ENCODE data around the gene CNNM4.

The CNNM4 gene

GRCh38 chr2:96828436-96828835 is 67.7 kb downstream of the CNNM4 start:
- peaks cover 36% of the 10 kb centered on the region for H3K4me1 Mint-ChIP-seq
- peaks cover 2% of the 10 kb centered on the region for H3K27me3 Mint-ChIP-seq (ENCODE audit: low read depth, poor library complexity)
- peak overlapping the region; percentile 8 for H3K27ac Mint-ChIP-seq
- H3K36me3 Mint-ChIP-seq (ENCODE audit: low read depth) = peaks cover 59% of the 10 kb centered on the region
- H3K4me3 Mint-ChIP-seq = no peak overlapping the region
- no peak for DNase-seq
- TF ChIP-seq CTCF (IDR thresholded peaks at IDR 0.05) = no peak
- no peaks in the 10 kb centered on the region for H3K9me3 Mint-ChIP-seq

GRCh38 chr2:96828874-96829273 is 68.2 kb downstream of the CNNM4 start:
- no peak overlapping the region for H3K4me3 Mint-ChIP-seq
- no peak overlapping the region for H3K27ac Mint-ChIP-seq
- no peak for TF ChIP-seq CTCF (IDR thresholded peaks at IDR 0.05)
- DNase-seq = no peak
- peaks cover 2% of the 10 kb centered on the region for H3K27me3 Mint-ChIP-seq (ENCODE audit: low read depth, poor library complexity)
- H3K4me1 Mint-ChIP-seq = peaks cover 35% of the 10 kb centered on the region
- no peaks in the 10 kb centered on the region for H3K9me3 Mint-ChIP-seq
- H3K36me3 Mint-ChIP-seq (ENCODE audit: low read depth) = peaks cover 61% of the 10 kb centered on the region

GRCh38 chr2:96830044-96830562 is 69.4 kb downstream of the CNNM4 start:
- Mint-ChIP-seq H3K4me3 (no peak overlapping the region), H3K27ac (peak overlapping the region; percentile 32), H3K4me1 (peaks cover 30% of the 10 kb centered on the region), H3K9me3 (no peaks in the 10 kb centered on the region), H3K36me3 (ENCODE audit: low read depth) (peaks cover 59% of the 10 kb centered on the region), H3K27me3 (ENCODE audit: low read depth, poor library complexity) (peaks cover 2% of the 10 kb centered on the region)
- no peak for TF ChIP-seq CTCF (IDR thresholded peaks at IDR 0.05)
- DNase-seq = no peak

GRCh38 chr2:96831679-96832078 is 71.0 kb downstream of the CNNM4 start:
- no peak for TF ChIP-seq CTCF (IDR thresholded peaks at IDR 0.05)
- Mint-ChIP-seq H3K4me3 (no peak overlapping the region), H3K27ac (peak overlapping the region; percentile 85), H3K27me3 (ENCODE audit: low read depth, poor library complexity) (peaks cover 2% of the 10 kb centered on the region), H3K9me3 (no peaks in the 10 kb centered on the region), H3K36me3 (ENCODE audit: low read depth) (peaks cover 61% of the 10 kb centered on the region), H3K4me1 (peaks cover 30% of the 10 kb centered on the region)
- peak; percentile 46 for DNase-seq

- Mint-ChIP-seq H3K4me3 (no peak overlapping the region), H3K36me3 (ENCODE audit: low read depth) (peaks cover 68% of the 10 kb centered on the region), H3K27ac (peak overlapping the region; percentile 69), H3K4me1 (peaks cover 30% of the 10 kb centered on the region), H3K9me3 (no peaks in the 10 kb centered on the region), H3K27me3 (ENCODE audit: low read depth, poor library complexity) (peaks cover 2% of the 10 kb centered on the region)
- TF ChIP-seq CTCF (IDR thresholded peaks at IDR 0.05) = no peak
- no peak for DNase-seq
Measured at GRCh38 chr2:96832408-96832753, 71.7 kb downstream of the CNNM4 start.

- H3K36me3 Mint-ChIP-seq (ENCODE audit: low read depth) = peaks cover 68% of the 10 kb centered on the region
- H3K4me1 Mint-ChIP-seq = peaks cover 32% of the 10 kb centered on the region
- TF ChIP-seq CTCF (IDR thresholded peaks at IDR 0.05) = no peak
- peak; percentile 86 for DNase-seq
- peak overlapping the region; percentile 99 for H3K27ac Mint-ChIP-seq
- H3K4me3 Mint-ChIP-seq = peak overlapping the region; percentile 71
- H3K27me3 Mint-ChIP-seq (ENCODE audit: low read depth, poor library complexity) = peaks cover 2% of the 10 kb centered on the region
- H3K9me3 Mint-ChIP-seq = no peaks in the 10 kb centered on the region
Measured at GRCh38 chr2:96832754-96833507, 72.2 kb downstream of the CNNM4 start.

Data from nephron progenitor cell (in vitro differentiated cells).